ENCODE measurements around the gene RABGEF1. TPM values are rescaled to one million over a fixed set of nuclear protein-coding genes. Genes with fewer than 3 reads are reported as not detected.

RABGEF1 gene
- total and polyA plus RNA-seq, 2 experiments from 2014 or later = 14.7 to 17.5 TPM

- Mint-ChIP-seq H3K4me3 (no peak overlapping the region), H3K9me3 (no peaks in the 10 kb centered on the region), H3K36me3 (ENCODE audit: low read depth) (no peaks in the 10 kb centered on the region), H3K4me1 (no peaks in the 10 kb centered on the region), H3K27me3 (ENCODE audit: insufficient read depth, low read depth, poor library complexity) (no peaks in the 10 kb centered on the region), H3K27ac (no peak overlapping the region)
- Histone ChIP-seq H3F3A (replicated peaks; ENCODE audit: low read depth) (no peaks in the 10 kb centered on the region), H3K4me1 (ENCODE audit: insufficient read depth) (no peaks in the 10 kb centered on the region), H2AFZ (no peak overlapping the region), H3K4me3 (no peak overlapping the region), H3K36me3 (ENCODE audit: insufficient read depth) (no peaks in the 10 kb centered on the region), H3K9me2 (ENCODE audit: insufficient read depth) (no peaks in the 10 kb centered on the region), H3K27me3 (ENCODE audit: insufficient read depth) (no peaks in the 10 kb centered on the region), H4K20me1 (replicated peaks; ENCODE audit: insufficient read depth) (peaks cover 10% of the 10 kb centered on the region), H3K27ac (ENCODE audit: low read depth) (no peak overlapping the region), H3K79me2 (replicated peaks; ENCODE audit: insufficient read depth) (peaks cover 49% of the 10 kb centered on the region), H3K4me2 (no peak overlapping the region)
- ATAC-seq (no peak), DNase-seq (ENCODE audit: low spot score) (no peak)
- no peak for TF ChIP-seq ZNF114 (CRISPR knock-in tag; IDR thresholded peaks at IDR 0.05)
- TF ChIP-seq POLR2AphosphoS5 (IDR thresholded peaks at IDR 0.05; ENCODE audit: low read depth) = no peak
- TF ChIP-seq NANOG (IDR thresholded peaks at IDR 0.05; ENCODE audit: borderline replicate concordance) = no peak
- no peak for TF ChIP-seq CREB1 (CRISPR knock-in tag; IDR thresholded peaks at IDR 0.05; ENCODE audit: low read depth)
- TF ChIP-seq STAT1 (IDR thresholded peaks at IDR 0.05; ENCODE audit: unreplicated experiment) = no peak
- no peak for TF ChIP-seq ZNF331 (CRISPR knock-in tag; IDR thresholded peaks at IDR 0.05; ENCODE audit: low read depth)
- TF ChIP-seq, protein P1, sequence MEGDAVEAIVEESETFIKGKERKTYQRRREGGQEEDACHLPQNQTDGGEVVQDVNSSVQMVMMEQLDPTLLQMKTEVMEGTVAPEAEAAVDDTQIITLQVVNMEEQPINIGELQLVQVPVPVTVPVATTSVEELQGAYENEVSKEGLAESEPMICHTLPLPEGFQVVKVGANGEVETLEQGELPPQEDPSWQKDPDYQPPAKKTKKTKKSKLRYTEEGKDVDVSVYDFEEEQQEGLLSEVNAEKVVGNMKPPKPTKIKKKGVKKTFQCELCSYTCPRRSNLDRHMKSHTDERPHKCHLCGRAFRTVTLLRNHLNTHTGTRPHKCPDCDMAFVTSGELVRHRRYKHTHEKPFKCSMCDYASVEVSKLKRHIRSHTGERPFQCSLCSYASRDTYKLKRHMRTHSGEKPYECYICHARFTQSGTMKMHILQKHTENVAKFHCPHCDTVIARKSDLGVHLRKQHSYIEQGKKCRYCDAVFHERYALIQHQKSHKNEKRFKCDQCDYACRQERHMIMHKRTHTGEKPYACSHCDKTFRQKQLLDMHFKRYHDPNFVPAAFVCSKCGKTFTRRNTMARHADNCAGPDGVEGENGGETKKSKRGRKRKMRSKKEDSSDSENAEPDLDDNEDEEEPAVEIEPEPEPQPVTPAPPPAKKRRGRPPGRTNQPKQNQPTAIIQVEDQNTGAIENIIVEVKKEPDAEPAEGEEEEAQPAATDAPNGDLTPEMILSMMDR (conservative IDR thresholded peaks at IDR 0.05; ENCODE audit: low read depth in 2 of 2) = no peak
These were observed 16.4 kb downstream of the RABGEF1 start for GRCh38 chr7:66756889-66757288.

DNA sequence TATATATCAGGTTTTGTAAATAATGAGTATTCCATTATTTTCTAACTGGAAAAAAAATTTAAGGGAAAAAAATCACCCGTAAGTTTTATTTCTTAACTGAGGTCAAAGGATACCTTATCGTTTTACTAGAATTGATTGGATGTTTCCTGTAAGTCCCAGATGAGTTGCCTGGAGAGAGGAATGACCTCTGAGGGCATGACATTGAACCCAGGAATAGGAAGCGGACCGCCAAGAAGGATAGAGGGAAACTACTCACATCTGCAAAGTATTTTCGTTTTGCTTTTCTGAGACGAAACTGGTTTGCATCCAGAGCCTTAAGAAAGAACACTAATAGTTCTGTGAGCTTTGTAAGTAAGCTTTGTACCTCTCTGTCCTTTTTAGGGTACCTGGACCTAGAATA is 17.4 kb downstream of the RABGEF1 start:
- H3K27me3 ChIP-seq (ENCODE audit: insufficient read depth) = no peaks in the 10 kb centered on the region
- H3K27ac ChIP-seq (ENCODE audit: low read depth) = peak overlapping the region; percentile 59; the same call in 1 of the 2 replicates
- H3K4me2 ChIP-seq = no peak overlapping the region
- Mint-ChIP-seq H3K27ac (no peak overlapping the region), H3K27me3 (ENCODE audit: insufficient read depth, low read depth, poor library complexity) (peaks cover 3% of the 10 kb centered on the region), H3K4me1 (no peaks in the 10 kb centered on the region), H3K9me3 (no peaks in the 10 kb centered on the region), H3K36me3 (ENCODE audit: low read depth) (no peaks in the 10 kb centered on the region), H3K4me3 (no peak overlapping the region)
- no peak for TF ChIP-seq EZH2 (IDR thresholded peaks at IDR 0.05; ENCODE audit: low read depth, unreplicated experiment)
- TF ChIP-seq REST (IDR thresholded peaks at IDR 0.05; ENCODE audit: unreplicated experiment) = no peak
- ATAC-seq = no peak
- no peaks in the 10 kb centered on the region for H3F3A ChIP-seq (replicated peaks; ENCODE audit: low read depth)
- peaks cover 41% of the 10 kb centered on the region for H3K79me2 ChIP-seq (replicated peaks; ENCODE audit: insufficient read depth)
- H3K4me1 ChIP-seq (ENCODE audit: insufficient read depth) = no peaks in the 10 kb centered on the region
- no peaks in the 10 kb centered on the region for H3K9me2 ChIP-seq (ENCODE audit: insufficient read depth)
- H3K4me3 ChIP-seq = no peak overlapping the region
- H4K20me1 ChIP-seq (replicated peaks; ENCODE audit: insufficient read depth) = peaks cover 10% of the 10 kb centered on the region
- H2AFZ ChIP-seq = no peak overlapping the region
- no peaks in the 10 kb centered on the region for H3K36me3 ChIP-seq (ENCODE audit: insufficient read depth)
- DNase-seq (ENCODE audit: low spot score) = no peak
